Measurements from ENCODE around the gene PSTK.

PSTK gene

GRCh38 chr10:123000155-123000554 is 20.0 kb downstream of the PSTK start:
- TF ChIP-seq ZNF274 (IDR thresholded peaks at IDR 0.05; ENCODE audit: low read depth, low read length) (no peak), YY1 (IDR thresholded peaks at IDR 0.05; ENCODE audit: insufficient read depth, insufficient read length) (no peak), SUZ12 (IDR thresholded peaks at IDR 0.05; ENCODE audit: extremely low read depth, insufficient read depth, insufficient read length) (no peak)
- DNase-seq (ENCODE audit: low read depth, low spot score), result no peak
- Histone ChIP-seq H3K9ac (ENCODE audit: insufficient read length, low read depth) (no peak overlapping the region), H3K36me3 (ENCODE audit: insufficient read depth, insufficient read length, low read length) (peaks cover 19% of the 10 kb centered on the region), H3K4me3 (ENCODE audit: insufficient read length, low read depth) (no peak overlapping the region), H3K4me1 (ENCODE audit: insufficient read depth, insufficient read length) (no peaks in the 10 kb centered on the region), H3K27me3 (ENCODE audit: insufficient read depth, insufficient read length) (no peaks in the 10 kb centered on the region), H3K9me3 (ENCODE audit: insufficient read depth, low read length) (no peaks in the 10 kb centered on the region)

GRCh38 chr10:123001370-123001769 is 21.2 kb downstream of the PSTK start:
- no peak overlapping the region for H3K4me3 ChIP-seq (ENCODE audit: insufficient read length, low read depth)
- TF ChIP-seq SUZ12 (IDR thresholded peaks at IDR 0.05; ENCODE audit: extremely low read depth, insufficient read depth, insufficient read length) (no peak), ZNF274 (IDR thresholded peaks at IDR 0.05; ENCODE audit: low read depth, low read length) (no peak), YY1 (IDR thresholded peaks at IDR 0.05; ENCODE audit: insufficient read depth, insufficient read length) (no peak)
- no peaks in the 10 kb centered on the region for H3K27me3 ChIP-seq (ENCODE audit: insufficient read depth, insufficient read length)
- DNase-seq (ENCODE audit: low read depth, low spot score), result no peak
- H3K4me1 ChIP-seq (ENCODE audit: insufficient read depth, insufficient read length), result no peaks in the 10 kb centered on the region
- H3K9me3 ChIP-seq (ENCODE audit: insufficient read depth, low read length), result no peaks in the 10 kb centered on the region
- H3K9ac ChIP-seq (ENCODE audit: insufficient read length, low read depth), result no peak overlapping the region
- H3K36me3 ChIP-seq (ENCODE audit: insufficient read depth, insufficient read length, low read length), result peaks cover 14% of the 10 kb centered on the region

GRCh38 chr10:123004298-123004697 is 24.1 kb downstream of the PSTK start:
- no peak overlapping the region for H3K4me3 ChIP-seq (ENCODE audit: insufficient read length, low read depth)
- H3K9me3 ChIP-seq (ENCODE audit: insufficient read depth, low read length), result no peaks in the 10 kb centered on the region
- TF ChIP-seq YY1 (IDR thresholded peaks at IDR 0.05; ENCODE audit: insufficient read depth, insufficient read length), result no peak
- TF ChIP-seq ZNF274 (IDR thresholded peaks at IDR 0.05; ENCODE audit: low read depth, low read length), result no peak
- no peak for TF ChIP-seq SUZ12 (IDR thresholded peaks at IDR 0.05; ENCODE audit: extremely low read depth, insufficient read depth, insufficient read length)
- peaks cover 3% of the 10 kb centered on the region for H3K4me1 ChIP-seq (ENCODE audit: insufficient read depth, insufficient read length)
- H3K27me3 ChIP-seq (ENCODE audit: insufficient read depth, insufficient read length), result peaks cover 2% of the 10 kb centered on the region
- peaks cover 3% of the 10 kb centered on the region for H3K36me3 ChIP-seq (ENCODE audit: insufficient read depth, insufficient read length, low read length)
- no peak overlapping the region for H3K9ac ChIP-seq (ENCODE audit: insufficient read length, low read depth)
- no peak for DNase-seq (ENCODE audit: low read depth, low spot score)

GRCh38 chr10:123007558-123008354 is 27.6 kb downstream of the PSTK start:
- TF ChIP-seq YY1 (IDR thresholded peaks at IDR 0.05; ENCODE audit: insufficient read depth, insufficient read length), result no peak
- TF ChIP-seq ZNF274 (IDR thresholded peaks at IDR 0.05; ENCODE audit: low read depth, low read length), result no peak
- TF ChIP-seq SUZ12 (IDR thresholded peaks at IDR 0.05; ENCODE audit: extremely low read depth, insufficient read depth, insufficient read length), result no peak
- DNase-seq (ENCODE audit: low read depth, low spot score), result no peak
- Histone ChIP-seq H3K4me1 (ENCODE audit: insufficient read depth, insufficient read length) (peaks cover 3% of the 10 kb centered on the region), H3K9ac (ENCODE audit: insufficient read length, low read depth) (peak overlapping the region; percentile 86), H3K4me3 (ENCODE audit: insufficient read length, low read depth) (peak overlapping the region; percentile 84), H3K36me3 (ENCODE audit: insufficient read depth, insufficient read length, low read length) (peaks cover 3% of the 10 kb centered on the region), H3K9me3 (ENCODE audit: insufficient read depth, low read length) (no peaks in the 10 kb centered on the region), H3K27me3 (ENCODE audit: insufficient read depth, insufficient read length) (peaks cover 18% of the 10 kb centered on the region)

GRCh38 chr10:123008355-123009104 is 28.3 kb downstream of the PSTK start, which contains the start of the genes ACADSB and IKZF5:
TSS of gene ACADSB (plus strand) at chr10:123009006. CDS start at chr10:123009030, 24 bp downstream.
TSS of gene IKZF5 (minus strand) at chr10:123008795. CDS start at chr10:122998625, 10,170 bp downstream.
- TF ChIP-seq SUZ12 (IDR thresholded peaks at IDR 0.05; ENCODE audit: extremely low read depth, insufficient read depth, insufficient read length) (no peak), ZNF274 (IDR thresholded peaks at IDR 0.05; ENCODE audit: low read depth, low read length) (no peak), YY1 (IDR thresholded peaks at IDR 0.05; ENCODE audit: insufficient read depth, insufficient read length) (peak; percentile 77)
- H3K9me3 ChIP-seq (ENCODE audit: insufficient read depth, low read length), result no peaks in the 10 kb centered on the region
- H3K9ac ChIP-seq (ENCODE audit: insufficient read length, low read depth), result peak within 1 kb of the TSS; percentile 86
- peaks cover 3% of the 10 kb centered on the region for H3K4me1 ChIP-seq (ENCODE audit: insufficient read depth, insufficient read length)
- peaks cover 3% of the 10 kb centered on the region for H3K36me3 ChIP-seq (ENCODE audit: insufficient read depth, insufficient read length, low read length)
- DNase-seq (ENCODE audit: low read depth, low spot score), result peak; percentile 92
- H3K4me3 ChIP-seq (ENCODE audit: insufficient read length, low read depth), result peak within 1 kb of the TSS; percentile 84
- peaks cover 18% of the 10 kb centered on the region for H3K27me3 ChIP-seq (ENCODE audit: insufficient read depth, insufficient read length)

GRCh38 chr10:123009105-123009820 is 29.1 kb downstream of the PSTK start:
- no peak for DNase-seq (ENCODE audit: low read depth, low spot score)
- H3K9me3 ChIP-seq (ENCODE audit: insufficient read depth, low read length), result no peaks in the 10 kb centered on the region; the same call in 1 of the 2 replicates
- H3K4me1 ChIP-seq (ENCODE audit: insufficient read depth, insufficient read length), result peaks cover 3% of the 10 kb centered on the region
- peaks cover 18% of the 10 kb centered on the region for H3K27me3 ChIP-seq (ENCODE audit: insufficient read depth, insufficient read length)
- TF ChIP-seq ZNF274 (IDR thresholded peaks at IDR 0.05; ENCODE audit: low read depth, low read length) (no peak), SUZ12 (IDR thresholded peaks at IDR 0.05; ENCODE audit: extremely low read depth, insufficient read depth, insufficient read length) (no peak), YY1 (IDR thresholded peaks at IDR 0.05; ENCODE audit: insufficient read depth, insufficient read length) (no peak)
- peaks cover 3% of the 10 kb centered on the region for H3K36me3 ChIP-seq (ENCODE audit: insufficient read depth, insufficient read length, low read length)
- peak overlapping the region; percentile 69 for H3K4me3 ChIP-seq (ENCODE audit: insufficient read length, low read depth)
- peak overlapping the region; percentile 86 for H3K9ac ChIP-seq (ENCODE audit: insufficient read length, low read depth)
